ENCODE measurements around the gene SLC16A14.

SLC16A14 gene

GRCh38 chr2:230023313-230023712 is 45.4 kb downstream of the SLC16A14 start:
- DNase-seq = no peak

GRCh38 chr2:230019742-230020141 is 49.0 kb downstream of the SLC16A14 start:
- DNase-seq = no peak

GRCh38 chr2:230018153-230018552 is 50.6 kb downstream of the SLC16A14 start:
- DNase-seq = peak; percentile 64

- DNase-seq = no peak
Observed at GRCh38 chr2:230016844-230017243, 51.9 kb downstream of the SLC16A14 start.

GRCh38 chr2:230012267-230012884 is 56.3 kb downstream of the SLC16A14 start:
- DNase-seq = no peak

- DNase-seq = peak; percentile 60
Observed at GRCh38 chr2:230011617-230012016, 57.1 kb downstream of the SLC16A14 start.

GRCh38 chr2:230010501-230010900 is 58.2 kb downstream of the SLC16A14 start:
- no peak for DNase-seq

- DNase-seq = no peak
Observed at GRCh38 chr2:230008708-230009066, 60.0 kb downstream of the SLC16A14 start.

GRCh38 chr2:230007931-230008707 is 60.6 kb downstream of the SLC16A14 start:
- peak; percentile 68 for DNase-seq

- no peak for DNase-seq
Observed at GRCh38 chr2:230000118-230000841, 68.4 kb downstream of the SLC16A14 start.

- no peak for DNase-seq
Observed at GRCh38 chr2:229997565-229997964, 71.2 kb downstream of the SLC16A14 start.

GRCh38 chr2:229996320-229996719 is 72.4 kb downstream of the SLC16A14 start:
- DNase-seq = peak; percentile 63

GRCh38 chr2:229993236-229993635 is 75.5 kb downstream of the SLC16A14 start:
- DNase-seq = no peak

Measured in EL (cell line).